ENCODE data around the gene EXO5. TPM values are rescaled to one million over a fixed set of nuclear protein-coding genes. Genes with fewer than 3 reads are reported as not detected.
A peak's percentile ranks its signal among the peaks of the same experiment; 100 is the strongest.
"Not testable (repeated sequence)": the region's sequence is repeated elsewhere in the genome, so short reads cannot be mapped to it uniquely, and the experiment has no call there.

The EXO5 gene
- total RNA-seq, 1 donor = 8.2 TPM

- peak overlapping the region; percentile 80 for H3K4me3 ChIP-seq (ENCODE audit: low read depth, low read length)
- no peak for DNase-seq (ENCODE audit: low read depth)
- TF ChIP-seq CTCF (IDR thresholded peaks at IDR 0.05; ENCODE audit: insufficient read depth, low read depth, low read length) = no peak
These were observed 30.3 kb upstream of the EXO5 start for GRCh38 chr1:40478276-40478675.

- no peak for TF ChIP-seq CTCF (IDR thresholded peaks at IDR 0.05; ENCODE audit: insufficient read depth, low read depth, low read length)
- no peak overlapping the region for H3K4me3 ChIP-seq (ENCODE audit: low read depth, low read length)
- no peak for DNase-seq (ENCODE audit: low read depth)
These were observed 29.4 kb upstream of the EXO5 start for GRCh38 chr1:40479156-40479555.

GRCh38 chr1:40495315-40495903 lies 13.2 kb upstream of the EXO5 start:
- DNase-seq (ENCODE audit: low read depth) = no peak
- no peak overlapping the region for H3K4me3 ChIP-seq (ENCODE audit: low read depth, low read length)
- TF ChIP-seq CTCF (IDR thresholded peaks at IDR 0.05; ENCODE audit: insufficient read depth, low read depth, low read length) = no peak

GRCh38 chr1:40502651-40503050 lies 5.9 kb upstream of the EXO5 start:
- not testable (repeated sequence) for DNase-seq (ENCODE audit: low read depth)

GRCh38 chr1:40507973-40508372 lies 594 bp upstream of the EXO5 start:
- H3K4me3 ChIP-seq (ENCODE audit: low read depth, low read length) = peak overlapping the region; percentile 83
- TF ChIP-seq CTCF (IDR thresholded peaks at IDR 0.05; ENCODE audit: insufficient read depth, low read depth, low read length) = no peak
- no peak for DNase-seq (ENCODE audit: low read depth)

More at GRCh38 chr1:40502651-40503050, 5.9 kb upstream of the EXO5 start:
- H3K4me3 ChIP-seq (ENCODE audit: low read depth, low read length) = not testable (repeated sequence)

GRCh38 chr1:40519517-40519916 lies 10.9 kb downstream of the EXO5 start:
- peak; percentile 13 for DNase-seq (ENCODE audit: low read depth)
- no peak for TF ChIP-seq CTCF (IDR thresholded peaks at IDR 0.05; ENCODE audit: insufficient read depth, low read depth, low read length)
- H3K4me3 ChIP-seq (ENCODE audit: low read depth, low read length) = no peak overlapping the region

- no peak for TF ChIP-seq CTCF (IDR thresholded peaks at IDR 0.05; ENCODE audit: insufficient read depth, low read depth, low read length)
- peak overlapping the region; percentile 79 for H3K4me3 ChIP-seq (ENCODE audit: low read depth, low read length)
- DNase-seq (ENCODE audit: low read depth) = no peak
These were observed 22.3 kb downstream of the EXO5 start for GRCh38 chr1:40530735-40531380.
